ENCODE data around the gene FRK.

The FRK gene

GRCh38 chr6:116059713-116060571 lies 749 bp downstream of the FRK start:
- Histone ChIP-seq H2BK5ac (ENCODE audit: low read depth, low read length, poor library complexity) (no peak overlapping the region), H3K27ac (ENCODE audit: low read depth, low read length) (no peak overlapping the region), H3K27me3 (ENCODE audit: insufficient read depth, low read length) (no peaks in the 10 kb centered on the region), H3K4me3 (ENCODE audit: low read depth, low read length) (no peak overlapping the region), H2BK12ac (ENCODE audit: low read length) (no peak overlapping the region), H3K14ac (ENCODE audit: low read length) (peak overlapping the region; percentile 30), H2AFZ (ENCODE audit: insufficient read depth, low read length, poor library complexity) (no peak overlapping the region), H3K18ac (ENCODE audit: low read length) (peak overlapping the region; percentile 38), H3K79me2 (ENCODE audit: control insufficient read depth, insufficient read depth, low read length, poor library complexity) (no peaks in the 10 kb centered on the region), H3K4ac (ENCODE audit: low read depth, low read length) (no peak overlapping the region), H2AK5ac (ENCODE audit: low read length) (no peak overlapping the region), H3K4me2 (ENCODE audit: low read length) (peak overlapping the region; percentile 3), H3K4me1 (ENCODE audit: control insufficient read depth in 1 of 2, insufficient read depth in 2 of 2, low read length in 2 of 2) (peaks cover 9 to 10% of the 10 kb centered on the region in 2 experiments), H4K8ac (ENCODE audit: low read depth, low read length) (peak overlapping the region; percentile 11), H4K12ac (ENCODE audit: low read depth, low read length) (no peak overlapping the region), H4K91ac (ENCODE audit: low read depth, low read length) (no peak overlapping the region), H2BK120ac (ENCODE audit: insufficient read depth, low read length, poor library complexity) (no peak overlapping the region), H3K23ac (ENCODE audit: low read length) (no peak overlapping the region), H3K36me3 (ENCODE audit: control insufficient read depth in 1 of 2, insufficient read depth in 2 of 2, low read length in 2 of 2) (no peaks in the 10 kb centered on the region), H3K79me1 (ENCODE audit: low read length) (no peaks in the 10 kb centered on the region), H3K9ac (ENCODE audit: low read length) (no peak overlapping the region), H3K9me3 (ENCODE audit: insufficient read depth, low read depth, low read length) (no peaks in the 10 kb centered on the region)
- WGBS (ENCODE audit: extremely low coverage, insufficient coverage, insufficient read length): no CpG with 5 or more reads among the region's 13 CpGs
- DNase-seq: peak; percentile 40 to 66

GRCh38 chr6:116057766-116058165 lies 2.9 kb downstream of the FRK start:
- no peak overlapping the region for H3K18ac ChIP-seq (ENCODE audit: low read length)
- no peaks in the 10 kb centered on the region for H3K79me2 ChIP-seq (ENCODE audit: control insufficient read depth, insufficient read depth, low read length, poor library complexity)
- no peak overlapping the region for H3K9ac ChIP-seq (ENCODE audit: low read length)
- H2BK120ac ChIP-seq (ENCODE audit: insufficient read depth, low read length, poor library complexity): no peak overlapping the region
- H2BK5ac ChIP-seq (ENCODE audit: low read depth, low read length, poor library complexity): no peak overlapping the region
- no peak overlapping the region for H3K4ac ChIP-seq (ENCODE audit: low read depth, low read length)
- H3K23ac ChIP-seq (ENCODE audit: low read length): no peak overlapping the region
- no peak overlapping the region for H4K8ac ChIP-seq (ENCODE audit: low read depth, low read length)
- DNase-seq: no peak
- H3K14ac ChIP-seq (ENCODE audit: low read length): no peak overlapping the region
- no peak overlapping the region for H2BK12ac ChIP-seq (ENCODE audit: low read length)
- H3K79me1 ChIP-seq (ENCODE audit: low read length): no peaks in the 10 kb centered on the region
- no peak overlapping the region for H2AFZ ChIP-seq (ENCODE audit: insufficient read depth, low read length, poor library complexity)
- H2AK5ac ChIP-seq (ENCODE audit: low read length): no peak overlapping the region
- H4K91ac ChIP-seq (ENCODE audit: low read depth, low read length): no peak overlapping the region
- H3K4me3 ChIP-seq (ENCODE audit: low read depth, low read length): no peak overlapping the region
- H3K27me3 ChIP-seq (ENCODE audit: insufficient read depth, low read length): no peaks in the 10 kb centered on the region
- H3K9me3 ChIP-seq (ENCODE audit: insufficient read depth, low read depth, low read length): no peaks in the 10 kb centered on the region
- H3K4me1 ChIP-seq (ENCODE audit: control insufficient read depth in 1 of 2, insufficient read depth in 2 of 2, low read length in 2 of 2): peaks cover 9 to 10% of the 10 kb centered on the region in 2 experiments
- no peak overlapping the region for H3K27ac ChIP-seq (ENCODE audit: low read depth, low read length)
- H3K4me2 ChIP-seq (ENCODE audit: low read length): no peak overlapping the region
- no peak overlapping the region for H4K12ac ChIP-seq (ENCODE audit: low read depth, low read length)
- WGBS (ENCODE audit: extremely low coverage, insufficient coverage, insufficient read length): no CpG with 5 or more reads among the region's 2 CpGs
- H3K36me3 ChIP-seq (ENCODE audit: control insufficient read depth in 1 of 2, insufficient read depth in 2 of 2, low read length in 2 of 2): no peaks in the 10 kb centered on the region

GRCh38 chr6:116055513-116055912 lies 5.2 kb downstream of the FRK start:
- peaks cover 6 to 8% of the 10 kb centered on the region in 2 experiments for H3K4me1 ChIP-seq (ENCODE audit: control insufficient read depth in 1 of 2, insufficient read depth in 2 of 2, low read length in 2 of 2)
- H2BK5ac ChIP-seq (ENCODE audit: low read depth, low read length, poor library complexity): no peak overlapping the region
- no peaks in the 10 kb centered on the region for H3K27me3 ChIP-seq (ENCODE audit: insufficient read depth, low read length)
- H3K4me2 ChIP-seq (ENCODE audit: low read length): no peak overlapping the region
- no CpG with 5 or more reads among the region's 1 CpG for WGBS (ENCODE audit: extremely low coverage, insufficient coverage, insufficient read length)
- no peak overlapping the region for H3K9ac ChIP-seq (ENCODE audit: low read length)
- no peaks in the 10 kb centered on the region for H3K36me3 ChIP-seq (ENCODE audit: control insufficient read depth in 1 of 2, insufficient read depth in 2 of 2, low read length in 2 of 2)
- no peaks in the 10 kb centered on the region for H3K79me1 ChIP-seq (ENCODE audit: low read length)
- no peak overlapping the region for H3K23ac ChIP-seq (ENCODE audit: low read length)
- H4K8ac ChIP-seq (ENCODE audit: low read depth, low read length): no peak overlapping the region
- no peak overlapping the region for H2AK5ac ChIP-seq (ENCODE audit: low read length)
- H3K9me3 ChIP-seq (ENCODE audit: insufficient read depth, low read depth, low read length): no peaks in the 10 kb centered on the region
- no peak overlapping the region for H3K14ac ChIP-seq (ENCODE audit: low read length)
- no peak overlapping the region for H3K27ac ChIP-seq (ENCODE audit: low read depth, low read length)
- no peak for DNase-seq
- no peaks in the 10 kb centered on the region for H3K79me2 ChIP-seq (ENCODE audit: control insufficient read depth, insufficient read depth, low read length, poor library complexity)
- no peak overlapping the region for H3K18ac ChIP-seq (ENCODE audit: low read length)
- no peak overlapping the region for H2BK120ac ChIP-seq (ENCODE audit: insufficient read depth, low read length, poor library complexity)
- no peak overlapping the region for H4K91ac ChIP-seq (ENCODE audit: low read depth, low read length)
- no peak overlapping the region for H4K12ac ChIP-seq (ENCODE audit: low read depth, low read length)
- no peak overlapping the region for H3K4ac ChIP-seq (ENCODE audit: low read depth, low read length)
- no peak overlapping the region for H2AFZ ChIP-seq (ENCODE audit: insufficient read depth, low read length, poor library complexity)
- no peak overlapping the region for H2BK12ac ChIP-seq (ENCODE audit: low read length)
- H3K4me3 ChIP-seq (ENCODE audit: low read depth, low read length): no peak overlapping the region

GRCh38 chr6:116051244-116051643 lies 9.4 kb downstream of the FRK start:
- no peak overlapping the region for H4K12ac ChIP-seq (ENCODE audit: low read depth, low read length)
- no peaks in the 10 kb centered on the region for H3K9me3 ChIP-seq (ENCODE audit: insufficient read depth, low read depth, low read length)
- no CpG with 5 or more reads among the region's 3 CpGs for WGBS (ENCODE audit: extremely low coverage, insufficient coverage, insufficient read length)

More at GRCh38 chr6:116051244-116051643, 9.4 kb downstream of the FRK start:
- no peak overlapping the region for H2AFZ ChIP-seq (ENCODE audit: insufficient read depth, low read length, poor library complexity)
- DNase-seq: no peak
- no peaks in the 10 kb centered on the region for H3K79me2 ChIP-seq (ENCODE audit: control insufficient read depth, insufficient read depth, low read length, poor library complexity)
- no peaks in the 10 kb centered on the region for H3K79me1 ChIP-seq (ENCODE audit: low read length)
- H2BK120ac ChIP-seq (ENCODE audit: insufficient read depth, low read length, poor library complexity): no peak overlapping the region
- H3K4me1 ChIP-seq (ENCODE audit: control insufficient read depth in 1 of 2, insufficient read depth in 2 of 2, low read length in 2 of 2): peaks cover 0 to 1% of the 10 kb centered on the region in 2 experiments
- H3K27ac ChIP-seq (ENCODE audit: low read depth, low read length): no peak overlapping the region
- no peak overlapping the region for H4K91ac ChIP-seq (ENCODE audit: low read depth, low read length)
- H3K23ac ChIP-seq (ENCODE audit: low read length): no peak overlapping the region
- no peak overlapping the region for H2BK5ac ChIP-seq (ENCODE audit: low read depth, low read length, poor library complexity)
- H3K36me3 ChIP-seq (ENCODE audit: control insufficient read depth in 1 of 2, insufficient read depth in 2 of 2, low read length in 2 of 2): no peaks in the 10 kb centered on the region
- no peak overlapping the region for H3K14ac ChIP-seq (ENCODE audit: low read length)
- no peak overlapping the region for H2AK5ac ChIP-seq (ENCODE audit: low read length)
- H3K27me3 ChIP-seq (ENCODE audit: insufficient read depth, low read length): no peaks in the 10 kb centered on the region
- no peak overlapping the region for H2BK12ac ChIP-seq (ENCODE audit: low read length)
- no peak overlapping the region for H3K4me3 ChIP-seq (ENCODE audit: low read depth, low read length)
- H4K8ac ChIP-seq (ENCODE audit: low read depth, low read length): no peak overlapping the region
- no peak overlapping the region for H3K9ac ChIP-seq (ENCODE audit: low read length)
- H3K4ac ChIP-seq (ENCODE audit: low read depth, low read length): no peak overlapping the region
- no peak overlapping the region for H3K18ac ChIP-seq (ENCODE audit: low read length)
- no peak overlapping the region for H3K4me2 ChIP-seq (ENCODE audit: low read length)

Data from trophoblast cell (in vitro differentiated cells and primary cell).